ENCODE measurements around the gene SLC35G6. TPM values are rescaled to one million over a fixed set of nuclear protein-coding genes. Genes with fewer than 3 reads are reported as not detected.

Gene SLC35G6
- total RNA-seq, 1 experiment from 2014 or later, result not detected

DNA sequence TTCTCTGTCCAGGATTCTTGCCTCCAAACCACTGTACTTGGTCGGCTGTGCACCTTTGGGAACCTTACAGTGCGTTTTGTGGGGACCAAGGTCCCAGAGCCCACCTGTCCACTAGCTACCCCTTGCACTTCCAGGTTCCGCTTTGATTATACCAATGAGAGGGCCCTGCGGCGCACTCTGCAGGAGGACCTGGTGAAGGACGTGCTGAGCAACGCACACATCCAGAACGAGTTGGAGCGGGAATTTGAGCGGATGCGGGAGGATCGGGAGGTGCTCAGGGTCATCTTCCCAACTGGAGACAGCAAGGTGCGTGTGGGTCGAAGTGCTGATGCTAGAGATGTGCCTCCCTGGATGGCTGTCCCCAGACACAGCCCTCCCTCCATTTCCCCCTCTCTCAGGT lies 21.7 kb downstream of the SLC35G6 start:
- TF ChIP-seq, protein P1, sequence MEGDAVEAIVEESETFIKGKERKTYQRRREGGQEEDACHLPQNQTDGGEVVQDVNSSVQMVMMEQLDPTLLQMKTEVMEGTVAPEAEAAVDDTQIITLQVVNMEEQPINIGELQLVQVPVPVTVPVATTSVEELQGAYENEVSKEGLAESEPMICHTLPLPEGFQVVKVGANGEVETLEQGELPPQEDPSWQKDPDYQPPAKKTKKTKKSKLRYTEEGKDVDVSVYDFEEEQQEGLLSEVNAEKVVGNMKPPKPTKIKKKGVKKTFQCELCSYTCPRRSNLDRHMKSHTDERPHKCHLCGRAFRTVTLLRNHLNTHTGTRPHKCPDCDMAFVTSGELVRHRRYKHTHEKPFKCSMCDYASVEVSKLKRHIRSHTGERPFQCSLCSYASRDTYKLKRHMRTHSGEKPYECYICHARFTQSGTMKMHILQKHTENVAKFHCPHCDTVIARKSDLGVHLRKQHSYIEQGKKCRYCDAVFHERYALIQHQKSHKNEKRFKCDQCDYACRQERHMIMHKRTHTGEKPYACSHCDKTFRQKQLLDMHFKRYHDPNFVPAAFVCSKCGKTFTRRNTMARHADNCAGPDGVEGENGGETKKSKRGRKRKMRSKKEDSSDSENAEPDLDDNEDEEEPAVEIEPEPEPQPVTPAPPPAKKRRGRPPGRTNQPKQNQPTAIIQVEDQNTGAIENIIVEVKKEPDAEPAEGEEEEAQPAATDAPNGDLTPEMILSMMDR (conservative IDR thresholded peaks at IDR 0.05; ENCODE audit: low read depth, low read length), result peak; percentile 43
- no peak for TF ChIP-seq EZH2 (IDR thresholded peaks at IDR 0.05; ENCODE audit: low read length, unreplicated experiment)

DNA sequence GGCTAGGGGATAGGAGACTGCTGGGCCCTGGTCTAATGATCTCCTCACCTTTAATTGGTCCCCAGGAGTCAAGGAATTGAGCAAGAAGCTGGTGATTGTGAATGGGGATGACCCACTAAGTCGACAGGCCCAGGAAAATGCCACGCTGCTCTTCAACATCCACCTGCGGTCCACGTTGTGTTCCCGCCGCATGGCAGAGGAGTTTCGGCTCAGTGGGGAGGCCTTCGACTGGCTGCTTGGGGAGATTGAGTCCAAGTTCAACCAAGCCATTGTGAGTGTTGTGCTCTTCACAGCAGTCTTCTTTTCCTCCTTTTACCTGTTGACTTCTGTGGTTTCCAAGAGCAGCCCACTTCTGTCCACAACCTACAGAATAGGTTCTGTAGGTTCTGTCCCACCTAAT lies 22.3 kb downstream of the SLC35G6 start:
- ATAC-seq (no peak), DNase-seq (no peak)
- no peaks in the 10 kb centered on the region for H3K79me2 ChIP-seq (ENCODE audit: low read length)
- intact Hi-C loops (cut with micrococcal nuclease), result no loop called here
- H3K36me3 ChIP-seq (ENCODE audit: low read depth, low read length), result peaks cover 61% of the 10 kb centered on the region
- TF ChIP-seq EZH2 (IDR thresholded peaks at IDR 0.05; ENCODE audit: low read length, unreplicated experiment), result no peak
- TF ChIP-seq, protein P1 (conservative IDR thresholded peaks at IDR 0.05; ENCODE audit: low read depth, low read length), result no peak
- no peak for TF ChIP-seq EZH2phosphoT487 (IDR thresholded peaks at IDR 0.05; ENCODE audit: borderline replicate concordance, low read length)
- H3K4me1 ChIP-seq (ENCODE audit: insufficient read depth, low read length), result no peaks in the 10 kb centered on the region
- H3K9ac ChIP-seq (ENCODE audit: low read length), result no peak overlapping the region
- H3K9me3 ChIP-seq (ENCODE audit: low read length), result no peaks in the 10 kb centered on the region
- no TSS peak for BruUV-seq (replicated peaks)
- no peaks in the 10 kb centered on the region for H3F3A ChIP-seq (ENCODE audit: low read length, unreplicated experiment)
- H3K4me3 ChIP-seq (ENCODE audit: low read length), result no peak overlapping the region
- no peak overlapping the region for H3K27ac ChIP-seq (ENCODE audit: low read length)
- no peaks in the 10 kb centered on the region for H3K27me3 ChIP-seq (ENCODE audit: low read length)
- ChIA-PET POLR2A (ENCODE audit: unreplicated experiment) (no interaction called here), CTCF (no interaction called here)
- H2AFZ ChIP-seq (ENCODE audit: low read length), result no peak overlapping the region
- H3K4me2 ChIP-seq (ENCODE audit: low read length), result no peak overlapping the region
- H3K9me2 ChIP-seq (replicated peaks; ENCODE audit: low read length), result no peaks in the 10 kb centered on the region
- no peaks in the 10 kb centered on the region for H4K20me1 ChIP-seq (ENCODE audit: low read length)

More for the DNA sequence above, 21.7 kb downstream of the SLC35G6 start:
- Histone ChIP-seq H3K9ac (ENCODE audit: low read length) (no peak overlapping the region), H3K27me3 (ENCODE audit: low read length) (no peaks in the 10 kb centered on the region), H3K9me2 (replicated peaks; ENCODE audit: low read length) (no peaks in the 10 kb centered on the region), H3K4me3 (ENCODE audit: low read length) (no peak overlapping the region), H3F3A (ENCODE audit: low read length, unreplicated experiment) (no peaks in the 10 kb centered on the region), H3K4me2 (ENCODE audit: low read length) (no peak overlapping the region), H2AFZ (ENCODE audit: low read length) (no peak overlapping the region), H3K9me3 (ENCODE audit: low read length) (no peaks in the 10 kb centered on the region), H3K79me2 (ENCODE audit: low read length) (no peaks in the 10 kb centered on the region), H3K4me1 (ENCODE audit: insufficient read depth, low read length) (no peaks in the 10 kb centered on the region), H3K27ac (ENCODE audit: low read length) (no peak overlapping the region), H4K20me1 (ENCODE audit: low read length) (no peaks in the 10 kb centered on the region), H3K36me3 (ENCODE audit: low read depth, low read length) (peaks cover 61% of the 10 kb centered on the region)
- no peak for ATAC-seq
- intact Hi-C loops (cut with micrococcal nuclease), result no loop called here
- no peak for DNase-seq
- BruUV-seq (replicated peaks), result no TSS peak
- CTCF ChIA-PET, result interaction anchor here (0.7 kb wide), 1 partner anchor 68 kb away, joined by 4 read pairs; no protein-coding TSS in a partner anchor
- POLR2A ChIA-PET (ENCODE audit: unreplicated experiment), result no interaction called here

DNA sequence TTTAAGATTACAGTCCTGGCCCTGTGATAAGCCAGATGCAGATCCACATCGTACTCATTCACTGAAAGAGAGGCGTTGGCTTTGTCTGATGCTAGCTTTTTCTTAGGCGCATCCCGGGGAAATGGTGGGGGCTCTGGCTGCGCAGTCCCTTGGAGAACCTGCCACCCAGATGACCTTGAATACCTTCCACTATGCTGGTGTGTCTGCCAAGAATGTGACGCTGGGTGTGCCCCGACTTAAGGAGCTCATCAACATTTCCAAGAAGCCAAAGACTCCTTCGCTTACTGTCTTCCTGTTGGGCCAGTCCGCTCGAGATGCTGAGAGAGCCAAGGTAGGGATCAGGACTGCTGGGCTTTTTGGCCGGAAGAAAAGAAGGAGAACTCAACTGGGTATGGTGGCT lies 26.9 kb downstream of the SLC35G6 start:
- no peak overlapping the region for H3K9ac ChIP-seq (ENCODE audit: low read length)
- peaks cover 47% of the 10 kb centered on the region for H3K36me3 ChIP-seq (ENCODE audit: low read depth, low read length)
- CTCF ChIA-PET, result no interaction called here
- no peak overlapping the region for H3K27ac ChIP-seq (ENCODE audit: low read length)
- intact Hi-C loops (cut with micrococcal nuclease), result no loop called here
- no peaks in the 10 kb centered on the region for H3K9me2 ChIP-seq (replicated peaks; ENCODE audit: low read length)
- TF ChIP-seq EZH2phosphoT487 (IDR thresholded peaks at IDR 0.05; ENCODE audit: borderline replicate concordance, low read length) (no peak), EZH2 (IDR thresholded peaks at IDR 0.05; ENCODE audit: low read length, unreplicated experiment) (no peak)
- TF ChIP-seq, protein P1 (conservative IDR thresholded peaks at IDR 0.05; ENCODE audit: low read depth, low read length), result no peak
- no peaks in the 10 kb centered on the region for H3K9me3 ChIP-seq (ENCODE audit: low read length)
- H3K4me1 ChIP-seq (ENCODE audit: insufficient read depth, low read length), result no peaks in the 10 kb centered on the region
- no peak for ATAC-seq
- POLR2A ChIA-PET (ENCODE audit: unreplicated experiment), result no interaction called here
- DNase-seq, result no peak
- no peaks in the 10 kb centered on the region for H3K79me2 ChIP-seq (ENCODE audit: low read length)
- H2AFZ ChIP-seq (ENCODE audit: low read length), result no peak overlapping the region
- no peaks in the 10 kb centered on the region for H3K27me3 ChIP-seq (ENCODE audit: low read length)
- BruUV-seq (replicated peaks), result no TSS peak
- H3F3A ChIP-seq (ENCODE audit: low read length, unreplicated experiment), result no peaks in the 10 kb centered on the region
- no peaks in the 10 kb centered on the region for H4K20me1 ChIP-seq (ENCODE audit: low read length)
- H3K4me3 ChIP-seq (ENCODE audit: low read length), result no peak overlapping the region
- no peak overlapping the region for H3K4me2 ChIP-seq (ENCODE audit: low read length)
